GM18499 (cell line): ENCODE results near the gene HPCAL1.

Experiments
- ATAC-seq: cut with Tn5 transposase; IDR thresholded peaks from one replicate; pipeline ENCODE4 v1.9.1; 2021; ENCODE audit warnings: moderate number of reproducible peaks; ENCODE audit not compliant: insufficient read depth, unreplicated experiment

HPCAL1 gene

DNA sequence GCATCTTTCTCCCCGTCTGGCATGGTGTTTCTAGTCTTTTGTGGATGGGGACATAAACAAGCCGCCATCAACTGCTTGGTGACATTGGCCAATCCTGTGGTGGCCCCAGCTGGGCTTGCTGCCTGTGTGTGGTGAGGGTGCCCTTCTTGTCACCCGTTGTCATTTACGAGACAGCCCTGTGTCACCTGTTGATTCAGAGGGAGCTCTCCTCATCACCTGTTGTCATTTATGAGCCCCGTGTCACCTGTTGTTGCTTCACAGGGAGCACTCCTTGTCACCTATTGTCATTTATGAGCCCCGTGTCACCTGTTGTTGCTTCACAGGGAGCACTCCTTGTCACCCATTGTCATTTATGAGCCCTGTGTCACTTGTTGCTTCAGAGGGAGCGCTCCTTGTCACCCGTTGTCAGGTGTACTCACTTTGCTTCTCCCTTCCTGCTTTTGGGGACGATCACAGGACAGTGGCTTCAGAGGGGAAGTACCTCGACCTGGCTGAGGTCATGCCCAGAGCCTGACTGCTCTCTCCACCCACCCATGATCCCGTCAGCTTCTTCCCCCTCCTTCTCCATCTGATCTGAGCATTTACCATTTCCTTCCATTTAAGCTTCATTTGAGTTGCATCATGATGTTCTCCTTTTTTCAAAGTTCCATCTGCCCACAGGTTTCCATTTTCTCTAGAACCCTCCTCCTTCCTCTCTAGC lies 29.1 kb downstream of the HPCAL1 start:
- ATAC-seq, result no peak

DNA sequence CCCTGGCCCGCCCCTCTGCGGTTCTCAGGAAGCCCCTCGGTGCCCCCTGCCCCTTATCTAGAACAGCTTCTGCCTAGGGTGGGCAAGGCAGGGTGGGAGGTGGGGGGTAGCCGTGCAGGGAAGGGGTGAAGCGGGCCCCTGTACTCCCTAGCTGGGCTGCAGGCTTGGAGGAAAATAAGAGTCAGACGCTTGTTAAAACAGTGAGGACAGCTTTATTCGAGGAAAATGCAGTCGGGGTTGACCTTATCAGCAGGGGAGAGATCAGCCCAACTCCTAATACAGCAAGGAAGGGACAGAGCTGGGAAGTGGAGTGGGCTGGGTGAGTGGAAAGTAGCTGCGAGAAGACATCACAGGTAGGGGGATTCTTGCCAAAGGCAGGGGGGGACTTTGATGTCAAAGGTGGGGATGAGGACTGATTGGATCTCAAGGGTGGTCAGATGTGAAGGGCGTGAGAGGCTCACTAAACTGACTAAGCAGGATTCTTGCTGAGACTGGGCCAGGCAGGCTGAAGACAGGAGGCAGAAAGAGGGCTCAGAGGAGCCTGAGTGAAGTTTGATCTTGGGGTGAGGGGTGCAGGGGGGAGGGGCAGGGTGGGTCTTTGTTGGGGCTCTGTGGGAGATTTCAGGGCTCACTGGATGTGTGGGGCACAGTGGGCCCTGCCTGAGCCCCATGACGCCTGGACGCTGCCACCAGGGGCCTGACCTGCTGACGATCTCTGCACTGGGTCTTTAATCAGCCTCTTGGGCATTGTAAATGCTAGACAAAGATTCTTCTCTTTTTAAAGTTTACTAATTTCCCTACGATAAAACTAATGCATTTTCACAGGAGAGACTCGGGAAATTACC lies 29.9 kb downstream of the HPCAL1 start:
- no peak for ATAC-seq

DNA sequence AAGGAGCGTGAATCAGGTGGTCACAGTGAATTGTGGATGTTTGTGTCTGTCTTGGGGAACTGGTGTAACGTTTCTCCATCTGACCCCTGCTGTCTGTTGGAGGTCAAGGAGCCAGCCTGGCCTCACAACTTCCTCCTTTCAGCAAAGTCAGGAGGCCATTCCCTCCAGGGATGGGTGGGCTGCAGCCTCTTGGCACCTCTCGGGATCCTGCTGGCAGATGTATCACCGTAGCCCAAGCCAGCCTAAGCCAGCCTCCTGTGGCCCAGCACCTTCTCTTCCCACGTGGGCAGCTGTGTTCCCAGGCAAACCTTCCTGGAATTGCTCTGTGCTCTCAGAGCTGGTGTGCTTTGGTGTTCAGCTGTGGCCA lies 30.5 kb downstream of the HPCAL1 start:
- ATAC-seq, result no peak

DNA sequence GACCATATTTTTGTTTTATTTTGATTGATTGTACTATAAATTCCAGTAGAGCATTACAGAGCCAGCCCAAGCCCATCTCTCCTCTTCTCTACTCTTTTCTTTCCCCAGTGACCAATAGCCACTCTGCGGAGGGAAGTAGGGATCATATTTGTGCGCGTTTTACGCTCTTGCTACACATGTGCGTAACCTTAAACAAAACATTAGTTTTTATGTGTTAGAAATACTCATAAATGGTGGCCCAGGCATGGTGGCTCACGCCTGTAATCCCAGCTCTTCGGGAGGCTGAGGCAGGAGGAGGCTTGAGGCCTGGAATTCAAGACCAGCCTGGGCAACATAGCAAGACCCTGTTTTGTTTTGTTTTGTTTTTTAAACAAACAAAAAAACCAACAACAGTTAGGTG lies 31.3 kb downstream of the HPCAL1 start:
- ATAC-seq, result no peak

DNA sequence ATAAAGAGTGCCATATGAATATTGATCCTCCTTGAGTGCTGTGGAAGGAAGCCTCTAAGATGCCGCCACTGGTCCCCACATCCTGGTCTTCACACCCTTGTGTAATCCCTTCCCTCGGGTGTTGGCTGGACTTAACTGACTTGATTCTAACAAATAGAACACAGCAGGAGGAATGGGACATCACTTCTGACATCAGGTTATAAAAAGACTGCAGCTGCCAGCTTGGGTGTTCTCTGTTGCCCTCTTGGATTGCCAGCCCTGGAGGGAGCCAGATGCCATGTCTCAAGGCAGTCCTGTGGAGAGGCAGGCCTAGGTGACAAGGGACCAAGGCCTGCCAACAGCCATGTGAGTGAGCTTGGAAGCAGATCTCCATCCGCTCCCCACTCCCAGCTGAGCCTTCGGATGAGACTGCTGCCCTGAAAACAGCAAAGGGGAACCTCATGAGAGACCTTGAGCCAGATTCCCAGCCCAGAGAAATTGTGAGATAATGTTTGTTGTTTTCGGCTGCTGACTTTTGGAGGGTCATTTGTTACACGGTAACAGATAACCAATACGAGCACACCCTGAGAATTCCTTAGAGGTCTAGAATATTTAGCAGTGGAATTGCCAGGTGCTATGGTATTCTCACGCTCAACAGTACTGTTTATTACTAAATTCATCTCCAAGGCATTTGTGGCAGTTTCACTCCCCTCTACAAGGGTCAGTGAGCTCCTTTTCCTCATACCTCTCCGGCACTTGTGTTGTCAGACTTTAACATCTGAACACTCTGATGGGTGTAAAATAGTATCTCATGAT lies 32.5 kb downstream of the HPCAL1 start:
- ATAC-seq, result no peak

DNA sequence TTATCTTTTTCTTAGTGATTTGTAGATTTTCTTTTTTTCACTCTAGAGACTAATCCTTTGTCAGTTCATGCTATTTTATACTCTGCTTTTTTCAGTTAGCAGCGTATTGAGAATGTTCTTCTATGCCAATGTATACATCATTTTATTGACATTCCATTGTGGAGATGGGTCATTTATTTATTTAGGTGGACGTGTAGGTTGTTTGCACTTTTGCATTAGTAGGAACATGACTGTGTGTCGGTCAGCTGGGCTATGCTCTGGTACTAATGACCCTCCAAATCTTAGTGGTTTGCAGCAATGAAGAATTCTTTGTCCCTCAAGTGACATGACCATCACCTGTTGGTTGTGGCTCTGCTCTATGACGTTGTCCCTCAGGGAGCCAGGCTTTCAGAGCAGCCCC lies 33.6 kb downstream of the HPCAL1 start:
- no peak for ATAC-seq

DNA sequence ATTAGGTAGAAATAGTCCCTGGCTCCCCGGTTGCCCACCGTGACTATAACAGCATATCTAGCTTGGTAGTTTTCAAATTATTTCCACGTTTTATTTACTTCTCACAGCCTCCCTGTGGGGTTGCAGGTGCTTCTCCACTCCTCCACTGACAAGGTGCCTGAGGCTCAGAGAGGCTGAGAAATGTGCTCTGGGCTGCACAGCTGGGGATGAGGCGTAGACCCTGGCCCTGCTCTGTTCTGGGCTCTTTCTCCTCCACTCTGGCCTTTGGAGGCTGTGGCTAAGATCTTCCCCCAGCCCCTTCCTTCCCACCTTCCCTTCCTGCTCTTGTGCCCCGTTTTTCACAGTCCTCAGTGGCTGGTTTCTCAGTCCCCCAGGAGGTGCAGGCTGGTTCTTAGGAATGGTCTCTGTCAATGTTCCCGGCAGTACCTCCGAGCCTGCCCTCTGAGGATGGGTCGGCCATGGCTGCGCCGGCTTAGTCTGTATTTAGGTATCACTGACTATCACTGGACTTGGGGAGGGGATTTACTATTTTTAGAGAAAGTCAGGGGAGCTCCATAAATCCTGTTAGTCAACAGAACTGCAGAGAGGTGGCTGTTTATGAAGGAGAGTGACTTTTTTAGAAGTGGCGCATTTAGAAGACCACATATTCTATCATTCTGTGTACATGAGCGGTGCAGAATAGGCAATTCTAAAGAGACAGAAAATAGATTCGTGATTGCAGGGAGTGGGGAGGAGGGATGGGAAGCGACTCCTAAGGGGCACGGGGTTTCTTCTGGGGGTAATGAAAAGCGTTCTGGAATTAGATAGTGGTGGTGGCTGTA lies 35.0 kb downstream of the HPCAL1 start:
- no peak for ATAC-seq

DNA sequence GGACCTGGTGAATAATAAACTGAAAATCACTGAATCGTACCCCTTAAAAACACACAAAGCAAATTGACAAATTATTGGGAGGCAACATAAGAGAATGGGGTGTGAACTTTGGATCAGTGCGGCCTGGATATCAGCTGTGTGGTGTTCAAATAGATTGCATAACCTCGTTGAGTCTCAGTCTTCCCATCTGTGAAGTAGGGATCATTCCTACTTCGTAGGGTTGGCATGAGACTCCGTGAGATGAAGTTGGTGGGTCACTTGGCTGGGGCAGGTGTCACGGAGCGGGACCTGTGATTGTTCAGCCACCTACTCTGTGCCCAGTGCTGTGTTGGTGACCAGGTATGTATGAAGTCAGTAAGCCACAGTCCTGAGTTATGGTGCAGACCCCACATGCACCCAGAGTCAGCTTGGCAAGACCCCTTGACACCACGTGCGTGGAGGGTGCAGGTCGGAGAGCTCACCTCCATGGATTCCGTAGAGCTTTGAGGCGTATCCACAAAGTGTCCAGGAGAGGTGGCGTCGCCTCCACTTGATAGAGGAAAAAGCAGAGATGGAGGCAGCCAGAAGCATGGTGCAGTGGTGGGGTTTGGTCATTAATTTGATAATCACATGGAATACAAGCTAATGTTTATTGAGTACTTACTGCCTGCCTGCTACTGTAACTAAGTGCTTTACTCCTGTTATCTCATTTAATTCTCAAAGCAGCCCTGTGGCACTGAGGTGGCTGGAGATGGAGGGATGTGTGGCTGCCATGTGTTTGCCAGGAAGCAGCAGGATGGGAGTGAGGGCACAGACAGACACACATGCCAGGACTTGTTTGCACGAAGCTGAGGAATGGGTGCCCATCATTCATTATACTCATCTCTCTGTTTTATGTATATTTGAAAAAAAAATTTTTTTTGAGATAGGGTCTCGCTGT lies 35.8 kb downstream of the HPCAL1 start:
- ATAC-seq, result no peak

DNA sequence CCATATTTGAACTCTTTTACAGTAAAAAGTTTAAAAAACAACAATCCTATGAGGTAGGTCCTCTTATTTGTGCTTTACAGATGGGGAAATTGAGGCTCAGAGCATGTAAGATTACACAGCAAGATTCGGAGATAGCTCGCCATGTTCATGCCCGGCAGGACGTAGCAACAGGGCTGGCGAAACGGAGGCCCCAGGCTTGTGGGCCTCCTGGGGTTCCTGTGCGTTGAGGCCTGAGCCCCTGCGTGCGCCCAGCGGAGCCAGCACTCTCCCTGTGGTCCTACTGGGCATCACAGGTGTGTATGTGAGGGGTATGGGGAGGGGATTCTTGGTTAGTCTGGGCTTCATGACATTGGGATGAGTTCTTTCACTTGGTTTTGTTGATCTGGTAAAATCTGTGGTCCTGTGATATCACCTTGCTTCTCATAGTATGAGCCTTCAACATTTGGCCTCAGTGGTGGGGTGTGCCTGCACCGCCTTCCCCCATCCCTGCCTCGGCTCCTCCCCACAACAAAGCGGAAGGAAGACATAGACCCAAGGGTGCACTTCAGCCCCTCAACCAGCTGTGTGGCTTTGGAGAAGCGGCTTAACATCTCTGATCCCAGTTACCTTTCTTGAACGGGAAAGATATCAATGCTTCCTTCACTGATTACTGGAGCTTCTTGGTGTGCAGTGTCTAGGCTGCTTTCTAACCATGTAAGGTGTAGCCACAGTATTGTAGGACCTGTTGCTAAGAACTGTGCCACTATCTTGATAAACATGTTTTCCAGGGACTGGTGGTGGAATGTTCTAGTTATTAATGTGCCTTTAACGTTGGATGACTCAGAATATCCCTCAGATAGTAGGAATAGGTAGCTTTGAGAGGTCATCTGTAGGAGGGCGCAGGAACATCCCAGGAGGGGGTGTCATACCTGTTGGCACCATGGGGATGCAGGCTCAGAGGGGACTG lies 37.2 kb downstream of the HPCAL1 start:
- no peak for ATAC-seq

DNA sequence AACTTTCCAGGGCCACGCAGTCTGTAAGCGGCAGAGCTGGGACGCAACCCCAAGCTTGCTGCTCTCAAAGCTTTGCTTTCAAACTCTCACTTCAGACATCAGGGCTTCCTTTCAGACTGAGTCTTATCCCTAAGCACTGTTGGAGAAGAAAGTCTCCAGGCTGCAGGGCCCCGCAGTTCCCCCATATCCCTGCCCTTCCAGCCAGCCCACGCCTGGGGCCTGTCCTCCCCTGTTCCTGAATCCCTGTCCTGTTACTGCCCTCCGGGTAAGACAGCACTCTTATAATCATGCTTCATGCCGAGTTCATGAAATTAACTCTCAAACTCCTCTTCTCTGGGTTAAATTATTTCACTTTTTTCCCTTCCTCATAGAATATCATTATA lies 37.9 kb downstream of the HPCAL1 start:
- no peak for ATAC-seq

DNA sequence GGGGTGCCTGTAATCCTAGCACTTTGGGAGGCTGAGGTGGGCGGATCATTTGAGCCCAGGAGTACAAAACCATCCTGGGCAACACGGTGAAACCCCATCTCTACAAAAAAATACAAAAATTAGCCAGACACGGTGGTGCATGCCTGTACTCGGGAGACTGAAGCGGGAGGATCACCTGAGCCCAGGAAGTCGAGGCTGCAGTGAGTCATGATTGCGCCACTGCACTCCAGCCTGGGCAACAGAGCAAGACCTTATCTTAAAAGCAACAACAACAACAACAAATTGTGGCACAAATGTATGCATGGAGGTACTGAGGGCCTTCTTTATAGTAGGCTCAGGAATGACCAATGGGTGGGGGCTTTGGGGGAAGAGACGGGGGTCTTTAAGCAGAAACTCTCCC lies 38.5 kb downstream of the HPCAL1 start:
- ATAC-seq, result no peak

DNA sequence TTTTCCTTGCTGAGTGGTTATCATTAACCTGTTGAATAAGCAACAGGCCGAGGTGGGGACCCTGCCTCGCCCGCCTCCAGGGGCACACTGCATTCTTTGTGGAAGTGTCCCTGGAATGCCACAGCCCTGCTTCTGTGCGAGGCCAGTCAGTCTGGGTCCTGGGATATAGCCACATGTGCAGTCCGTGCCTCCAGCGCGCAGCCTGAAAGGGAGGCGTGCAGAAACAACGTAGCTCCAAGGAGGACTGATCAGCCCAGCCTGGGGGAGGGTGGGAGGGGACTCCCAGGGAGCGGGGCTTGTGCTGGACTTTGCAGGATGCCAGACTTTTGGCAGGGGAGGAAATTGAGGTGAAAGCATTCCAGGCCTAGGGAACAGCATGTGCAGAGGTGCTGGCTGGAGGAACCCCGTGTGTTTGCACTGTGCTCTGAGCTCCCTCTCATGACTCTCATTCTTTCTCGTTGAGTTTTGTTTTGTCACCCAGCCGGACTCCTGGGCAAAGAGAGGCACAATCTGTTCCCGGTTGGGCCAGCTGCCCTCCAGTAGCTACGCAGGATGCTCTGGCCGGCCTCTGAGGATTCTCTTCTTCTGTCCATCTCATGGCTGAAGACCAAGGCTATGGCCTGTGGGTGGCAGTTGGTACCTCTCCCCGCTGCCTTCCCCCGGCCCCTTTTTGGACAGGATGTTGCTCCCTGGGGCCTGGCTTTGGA lies 39.7 kb downstream of the HPCAL1 start:
- no peak for ATAC-seq

DNA sequence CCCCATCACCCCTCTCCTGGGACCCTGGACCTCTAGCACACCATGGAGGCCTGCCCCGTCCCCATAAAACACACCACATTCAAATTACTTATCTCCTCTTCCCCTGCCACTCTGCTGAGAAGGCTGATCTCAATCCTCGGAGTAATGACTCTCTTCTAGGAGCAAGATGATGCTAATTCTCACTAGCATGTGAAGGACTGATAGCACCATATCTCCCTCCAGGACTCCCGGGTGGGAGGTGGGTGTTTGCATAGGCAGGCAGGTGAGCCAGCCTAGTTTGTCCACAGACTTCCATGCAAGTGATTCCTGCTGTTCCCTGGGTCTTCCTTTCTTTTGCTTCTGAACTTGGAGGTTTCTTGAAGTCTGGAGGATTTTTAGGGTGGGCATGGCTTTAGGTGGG lies 40.5 kb downstream of the HPCAL1 start:
- ATAC-seq, result no peak

DNA sequence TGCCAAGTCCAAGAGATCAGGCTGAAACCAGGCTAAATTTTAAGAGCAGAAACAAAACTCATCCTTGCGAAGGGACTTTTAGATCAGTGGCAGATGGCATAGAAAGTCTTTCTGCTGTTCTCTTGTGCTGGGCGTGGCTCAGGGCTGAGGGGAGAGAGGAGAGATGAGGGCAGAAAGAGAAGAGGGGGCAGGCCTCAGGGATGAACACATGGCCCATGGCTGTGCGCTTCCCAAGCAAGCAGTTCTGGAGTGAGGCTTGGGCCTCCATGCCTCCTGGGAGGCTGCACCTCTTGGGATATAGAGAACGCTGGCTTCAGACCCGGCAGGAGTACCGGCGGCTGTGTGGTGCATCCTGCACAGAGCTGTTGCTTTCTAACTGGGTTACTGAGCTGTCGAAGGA lies 41.0 kb downstream of the HPCAL1 start:
- ATAC-seq, result no peak

DNA sequence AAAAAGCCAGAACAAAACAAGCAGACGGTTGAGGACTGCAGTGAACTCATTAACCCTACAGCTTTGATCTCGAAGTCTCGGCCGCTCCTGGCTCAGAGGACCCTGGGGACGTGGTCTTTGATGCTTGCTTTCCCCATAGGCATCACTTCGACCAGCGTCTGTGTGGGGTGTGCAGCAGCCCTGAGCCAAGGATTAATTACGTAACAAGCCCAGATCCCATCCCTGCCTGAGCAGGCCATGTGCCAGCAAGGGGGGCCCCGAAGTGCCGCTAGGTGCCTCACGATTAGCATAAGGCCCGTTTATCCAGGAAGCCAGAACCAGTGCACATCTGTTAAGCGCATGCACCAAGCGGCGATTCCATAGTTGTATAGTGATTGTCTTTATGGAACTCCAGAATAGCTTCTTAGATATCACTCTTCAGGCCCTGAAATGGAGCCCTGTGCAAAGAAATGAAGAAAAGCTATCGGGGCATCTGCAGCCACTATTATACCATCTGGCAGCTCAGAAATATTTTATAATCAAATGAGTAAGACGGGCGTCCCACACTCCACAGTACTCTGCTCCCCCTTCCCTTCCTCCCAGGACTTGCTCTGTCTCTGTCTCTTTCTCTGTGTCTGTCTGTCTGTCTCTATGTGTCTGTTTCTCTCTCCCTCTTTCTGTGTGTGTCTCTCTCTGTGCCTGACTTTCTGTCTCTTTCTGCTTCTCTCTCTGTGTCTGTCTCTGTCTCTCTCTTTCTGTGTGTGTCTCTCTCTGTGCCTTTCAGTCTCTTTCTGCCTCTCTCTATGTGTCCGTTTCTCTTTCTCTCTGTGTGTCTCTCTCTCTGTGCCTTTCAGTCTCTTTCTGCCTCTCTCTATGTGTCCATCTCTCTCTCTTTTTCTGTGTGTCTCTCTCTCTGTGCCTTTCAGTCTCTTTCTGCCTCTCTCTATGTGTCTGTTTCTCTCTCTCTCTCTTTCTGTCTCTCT lies 41.7 kb downstream of the HPCAL1 start:
- ATAC-seq, result no peak

DNA sequence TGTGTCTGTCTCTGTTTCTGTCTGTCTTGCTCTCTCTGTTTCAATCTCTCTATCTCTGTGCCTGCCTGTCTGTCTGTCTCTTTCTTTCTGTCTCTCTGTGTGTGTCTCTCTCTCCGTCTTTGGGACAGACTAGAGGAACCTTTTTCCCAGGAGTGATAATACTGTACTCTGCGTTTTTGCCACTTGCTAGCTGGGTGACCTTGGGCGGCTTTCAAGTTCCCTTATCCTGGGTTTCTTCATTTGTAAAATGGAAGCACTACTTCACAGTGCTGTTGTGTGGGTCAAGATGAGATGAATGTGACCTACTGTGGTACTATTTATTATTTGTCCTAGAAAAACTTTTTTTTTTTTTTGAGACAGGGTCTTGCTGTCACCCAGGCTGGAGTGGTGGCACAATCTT lies 42.4 kb downstream of the HPCAL1 start:
- ATAC-seq, result no peak

DNA sequence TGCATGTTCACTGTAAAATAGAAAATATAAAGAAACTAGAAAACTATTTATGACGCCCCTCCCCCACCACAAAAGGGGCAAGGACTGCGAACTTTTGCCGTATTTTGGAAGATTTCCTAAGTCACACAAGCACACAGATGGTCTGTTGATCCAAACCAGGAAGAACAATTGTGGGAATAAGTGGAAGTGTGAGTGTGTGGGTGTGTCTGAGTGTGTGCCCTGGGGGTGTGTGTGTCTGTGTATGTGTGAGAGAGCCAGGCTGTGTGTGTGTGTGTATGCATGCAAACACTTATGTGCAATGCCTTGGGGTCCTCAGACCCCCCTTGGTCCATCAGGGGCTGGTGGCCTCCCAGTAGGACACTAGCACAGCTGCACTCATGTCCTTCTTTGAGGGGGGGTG lies 43.1 kb downstream of the HPCAL1 start:
- no peak for ATAC-seq
